Fibroblast of skin of scalp (primary cell): ENCODE measurements around the gene PTPRN2.
"Not testable (repeated sequence)": the region's sequence is repeated elsewhere in the genome, so short reads cannot be mapped to it uniquely, and the experiment has no call there.

Experiments
- DNase-seq: peaks from one replicate; pipeline ENCODE4 v3.0.0-alpha.2; 2013

The PTPRN2 gene

DNA sequence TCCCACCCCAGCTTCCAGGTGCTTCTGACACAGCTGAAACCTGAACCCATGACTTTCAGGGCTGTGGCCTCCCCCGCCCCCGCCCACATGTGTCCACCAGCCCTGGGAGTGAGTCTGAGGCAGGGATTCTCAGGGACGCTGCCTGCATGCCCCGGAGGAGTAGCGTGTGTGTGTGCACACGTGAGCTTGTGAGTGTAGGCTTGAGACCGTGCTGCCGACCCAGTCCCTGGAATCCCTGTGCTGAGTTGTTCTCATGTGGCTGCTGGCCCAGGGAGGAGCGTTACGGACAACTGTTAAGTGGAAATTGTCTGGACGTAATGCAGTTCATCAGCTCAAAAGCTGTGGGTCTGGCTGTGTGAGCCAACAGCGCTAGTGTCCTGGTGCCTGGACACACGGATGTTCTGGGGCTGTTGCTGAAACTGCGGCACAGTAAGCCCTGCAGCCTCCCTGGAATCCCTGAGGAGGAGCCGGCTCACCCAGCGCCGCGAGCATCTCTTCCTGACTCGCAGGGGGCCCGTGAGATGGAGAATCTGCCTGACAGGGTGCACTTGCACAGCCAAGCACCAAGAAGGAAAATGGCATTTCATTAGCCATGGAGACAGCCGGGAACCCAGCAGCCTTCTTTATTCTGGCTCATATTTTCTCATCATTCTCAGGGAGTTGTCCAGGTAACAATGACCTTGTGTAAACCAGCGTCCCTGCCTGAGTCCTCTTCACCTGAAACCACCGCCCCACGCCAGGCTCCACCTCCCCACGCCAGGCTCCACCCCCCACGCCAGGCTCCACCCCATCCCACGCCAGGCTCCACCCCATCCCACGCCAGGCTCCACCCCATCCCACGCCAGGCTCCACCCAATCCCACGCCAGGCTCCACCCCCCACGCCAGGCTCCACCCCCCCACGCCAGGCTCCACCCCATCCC lies 603.9 kb downstream of the PTPRN2 start:
- no peak for DNase-seq

DNA sequence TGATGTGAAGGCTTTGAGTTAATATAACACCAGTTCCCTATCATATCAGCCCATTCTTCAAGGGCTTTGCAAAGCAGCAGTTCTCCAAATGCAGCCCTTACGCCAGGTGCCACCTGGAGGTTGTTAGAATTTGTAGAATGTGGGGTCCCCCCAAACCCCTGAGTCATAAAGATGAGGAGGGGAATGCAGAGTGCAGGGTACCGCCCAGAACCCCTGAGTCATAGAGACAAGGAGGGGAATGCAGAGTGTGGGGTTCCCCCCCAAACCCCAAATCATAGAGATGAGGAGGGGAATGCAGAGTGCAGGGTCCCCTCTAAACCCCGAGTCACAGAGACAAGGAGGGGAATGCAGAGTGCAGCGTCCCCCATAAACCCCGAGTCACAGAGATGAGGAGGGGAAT lies 605.8 kb downstream of the PTPRN2 start:
- no peak for DNase-seq

DNA sequence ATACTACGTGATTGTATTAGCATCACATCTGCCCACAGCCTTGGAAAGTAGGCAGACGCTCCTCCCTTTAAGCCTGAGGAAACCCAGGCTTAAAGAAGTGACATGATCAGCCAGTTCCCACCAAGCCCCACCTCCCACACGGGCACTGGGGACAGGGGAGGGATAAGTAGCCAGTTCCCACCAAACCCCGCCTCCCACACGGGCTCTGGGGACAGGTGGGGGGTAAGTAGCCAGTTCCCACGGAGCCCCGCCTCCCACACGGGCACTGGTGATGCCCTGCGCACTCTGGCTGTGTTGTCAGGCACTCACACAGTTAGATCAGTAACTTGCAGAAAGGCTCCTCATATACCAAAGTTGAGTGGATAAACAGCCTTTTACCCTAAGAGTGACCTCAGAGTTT lies 606.8 kb downstream of the PTPRN2 start:
- no peak for DNase-seq

DNA sequence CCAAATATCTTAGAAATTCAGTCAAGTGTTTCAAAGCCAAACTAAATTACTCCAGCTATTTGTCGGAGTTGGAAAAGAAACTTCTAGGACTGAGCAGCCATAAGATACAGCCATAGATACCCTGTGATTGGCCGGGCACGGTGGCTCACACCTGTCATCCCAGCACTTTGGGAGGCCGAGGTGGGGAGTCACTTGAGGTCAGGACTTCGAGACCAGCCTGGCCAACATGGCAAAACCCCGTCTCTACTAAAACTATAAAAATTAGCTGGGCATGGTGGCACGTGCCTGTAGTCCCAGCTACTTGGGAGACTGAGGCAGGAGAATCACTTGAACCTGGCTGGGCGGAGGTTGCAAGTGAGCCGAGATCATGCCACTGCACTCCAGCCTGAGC lies 607.3 kb downstream of the PTPRN2 start:
- DNase-seq, result not testable (repeated sequence)

DNA sequence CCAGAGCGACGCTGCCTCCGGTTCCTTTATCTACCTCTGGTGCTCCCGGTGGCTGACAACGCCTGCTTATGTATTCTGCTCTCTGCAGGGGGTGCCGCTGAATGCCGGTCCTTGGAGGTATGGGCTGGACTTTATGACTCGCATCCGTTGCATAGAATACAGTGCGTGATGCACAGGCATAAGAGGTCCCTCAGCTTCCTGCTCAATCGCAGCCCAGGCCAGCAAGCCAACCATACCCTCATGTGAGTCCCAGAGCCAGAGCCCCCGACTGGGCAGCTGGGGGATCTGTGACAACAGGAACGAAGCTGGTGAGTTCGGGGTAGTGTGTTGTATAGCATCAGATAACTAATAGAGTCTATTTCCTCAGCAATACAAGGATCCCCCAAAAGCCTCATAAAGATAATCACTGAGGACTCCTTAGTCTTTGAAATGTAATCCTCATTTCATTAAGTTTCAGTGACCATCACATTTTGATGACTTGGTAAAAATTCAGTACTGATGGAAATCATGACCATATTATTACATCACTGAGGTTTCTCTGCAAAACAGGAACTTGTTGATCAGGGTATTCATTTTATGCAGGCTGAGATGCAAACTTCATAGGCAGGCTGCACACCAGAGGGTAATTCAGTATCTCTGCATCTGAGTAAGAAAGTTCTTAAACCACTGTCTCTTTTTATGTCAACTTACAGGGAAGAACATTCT lies 607.8 kb downstream of the PTPRN2 start:
- DNase-seq, result no peak

DNA sequence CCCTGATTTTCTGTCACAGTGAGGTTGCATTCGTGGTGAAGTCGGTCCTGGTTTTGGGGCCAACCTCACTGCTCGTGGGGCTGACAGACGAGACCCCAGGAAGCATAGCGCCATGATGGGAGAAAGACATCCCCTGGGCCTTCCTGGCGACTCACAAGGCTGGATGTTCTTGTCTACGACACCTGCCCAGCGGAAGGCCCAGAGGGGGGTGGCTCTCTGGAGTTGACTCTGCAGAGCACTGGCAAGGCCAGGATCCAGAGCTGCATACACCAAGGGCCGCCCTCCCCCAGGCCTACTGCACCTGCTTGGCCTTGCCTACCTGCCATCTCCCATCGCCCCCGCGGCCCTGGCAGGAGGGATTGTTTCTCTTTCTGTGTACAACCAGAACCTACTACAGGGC lies 608.9 kb downstream of the PTPRN2 start:
- DNase-seq, result no peak

DNA sequence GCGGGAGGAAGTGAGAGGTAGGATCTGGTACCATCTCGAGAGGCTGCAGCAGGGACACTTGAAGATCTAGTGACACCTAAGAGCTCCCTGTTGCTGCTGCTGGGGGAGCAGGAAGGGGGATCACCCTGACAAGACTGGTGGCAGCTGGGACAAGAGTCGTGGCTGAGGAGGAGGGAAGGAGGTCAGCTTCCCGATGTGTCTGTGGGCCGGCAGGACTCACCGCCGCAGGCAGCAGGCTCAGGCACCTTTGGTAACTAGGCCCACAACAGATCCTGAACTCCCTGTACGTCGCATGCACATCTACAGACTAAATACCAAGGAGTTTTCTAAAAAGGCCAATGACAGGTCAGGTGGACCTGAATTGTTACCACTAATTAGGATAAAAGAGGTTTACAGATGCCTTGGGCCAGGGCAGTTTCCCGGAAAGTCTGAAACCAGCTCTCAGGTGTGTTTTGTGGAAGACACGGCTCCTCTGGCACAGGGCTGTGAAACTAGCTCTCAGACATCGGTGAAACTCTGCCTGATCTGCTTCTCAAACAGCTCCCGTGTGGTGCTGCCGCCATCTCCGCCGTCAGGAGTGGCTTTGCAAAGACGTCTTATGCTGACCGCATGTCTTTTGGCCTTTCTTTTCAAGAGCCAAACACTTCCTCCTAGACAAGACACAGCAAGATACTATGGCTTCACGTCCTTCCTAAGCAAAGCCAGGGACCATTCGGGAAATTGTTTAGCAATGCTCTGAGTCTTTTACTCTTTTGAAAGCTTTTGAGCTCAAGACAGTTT lies 609.7 kb downstream of the PTPRN2 start:
- no peak for DNase-seq

DNA sequence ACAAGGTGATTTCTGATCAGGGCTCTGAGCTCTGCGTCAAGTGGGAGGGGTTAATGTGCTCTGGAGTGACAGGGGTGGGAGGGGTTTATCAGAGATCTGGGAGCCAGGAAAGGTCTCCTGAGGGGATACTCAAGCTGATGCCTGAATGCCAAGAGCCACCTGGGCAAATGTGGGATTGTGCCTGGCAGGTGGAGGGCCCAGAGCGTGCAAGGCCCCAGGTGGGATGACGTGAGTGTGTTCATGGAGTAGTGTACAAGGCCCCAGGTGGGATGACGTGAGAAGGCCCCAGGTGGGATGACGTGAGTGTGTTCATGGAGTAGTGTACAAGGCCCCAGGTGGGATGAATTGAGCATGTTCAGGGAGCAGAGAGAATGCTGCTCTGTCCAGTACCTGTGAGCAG lies 610.3 kb downstream of the PTPRN2 start:
- no peak for DNase-seq

DNA sequence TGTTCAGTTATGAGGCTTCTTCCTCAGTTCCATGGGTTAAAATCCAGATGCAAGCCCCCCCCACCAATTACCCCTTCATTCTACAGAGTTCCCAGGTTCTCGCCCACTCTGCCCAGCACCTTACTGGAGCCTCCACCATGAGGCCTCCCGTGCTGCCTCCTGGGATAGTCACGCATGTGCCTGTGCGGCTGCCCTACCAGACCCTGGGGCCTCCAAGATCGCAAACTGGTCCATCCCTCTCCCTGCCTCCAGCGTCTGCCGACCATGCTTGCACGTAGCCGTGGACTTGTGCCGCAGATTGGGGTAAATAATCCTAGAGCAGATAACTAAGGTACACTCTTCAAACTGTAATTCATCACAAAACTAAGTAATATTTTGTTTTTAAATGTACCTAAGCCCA lies 611.2 kb downstream of the PTPRN2 start:
- DNase-seq, result no peak

DNA sequence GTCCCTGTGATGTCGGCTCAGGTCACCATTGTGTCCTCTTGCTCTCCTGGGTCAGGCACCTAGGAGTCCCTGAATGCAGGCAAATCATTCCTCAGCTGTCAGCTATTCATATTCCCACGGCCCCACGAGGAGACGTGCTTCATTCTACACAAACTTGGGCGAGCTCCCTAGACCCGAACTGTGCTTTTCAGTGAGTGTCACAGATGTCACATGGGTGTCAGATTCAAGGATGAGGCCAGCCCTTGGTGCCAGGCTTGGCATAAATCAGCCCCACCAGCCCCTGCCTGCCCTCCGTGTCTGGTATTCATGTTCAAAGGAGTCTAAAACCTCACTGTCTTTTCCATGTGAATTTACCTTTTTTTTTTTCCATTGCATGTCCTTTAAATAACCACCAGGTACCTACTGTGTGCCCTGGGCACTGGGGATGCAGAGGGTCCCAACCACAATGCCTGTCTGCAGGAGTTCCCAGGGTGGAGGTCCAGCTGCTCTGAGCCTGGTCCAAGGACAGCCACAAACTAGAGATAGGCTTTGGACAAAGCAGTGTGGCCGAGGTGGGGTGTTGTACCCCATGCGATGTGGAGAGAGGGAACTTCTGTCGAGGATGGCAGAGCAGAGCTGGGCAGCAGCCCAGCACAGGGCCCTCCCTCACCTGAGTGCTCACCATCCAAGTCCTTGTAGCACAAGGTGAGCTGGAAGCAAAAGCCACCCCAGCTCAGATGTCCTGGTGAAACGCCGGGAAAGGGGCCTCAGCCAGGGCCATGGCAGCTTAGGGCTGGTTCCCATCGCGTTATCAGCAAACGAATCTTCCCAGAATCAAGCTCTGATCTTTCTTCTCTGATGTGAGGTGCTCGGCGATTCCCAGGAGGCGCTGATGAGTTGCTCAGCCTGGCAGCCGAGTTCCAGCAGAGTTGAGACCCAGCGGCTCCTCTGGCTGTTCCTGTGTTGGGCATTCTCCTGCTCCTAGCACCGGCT lies 611.9 kb downstream of the PTPRN2 start:
- DNase-seq, result no peak

DNA sequence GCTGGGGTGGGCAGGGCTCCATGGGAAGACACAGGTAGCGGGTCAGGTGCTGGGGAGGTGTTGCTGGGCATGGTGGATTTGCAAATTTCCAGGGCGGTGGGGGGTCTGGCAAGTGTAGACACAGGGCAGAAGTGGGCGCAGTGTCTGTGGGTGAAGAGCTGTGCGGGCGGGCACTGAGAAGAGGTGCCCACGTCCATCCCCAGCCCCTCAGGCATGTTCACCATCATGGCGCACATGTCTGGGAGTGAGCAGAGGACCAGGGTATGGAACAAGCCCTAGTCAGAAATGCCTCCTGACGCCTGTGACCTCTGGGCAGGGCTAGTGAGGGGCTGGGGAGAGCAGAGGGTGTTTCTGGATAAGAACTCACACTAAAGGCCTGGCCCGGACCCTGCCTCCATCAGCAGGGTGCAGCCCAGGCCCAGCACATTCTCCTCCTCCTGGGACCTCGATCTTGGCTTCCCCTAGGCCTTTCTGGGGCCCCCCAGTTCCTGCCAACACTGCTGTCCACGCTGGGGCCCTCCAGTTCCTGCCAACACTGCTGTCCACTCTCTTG lies 612.9 kb downstream of the PTPRN2 start:
- no peak for DNase-seq

DNA sequence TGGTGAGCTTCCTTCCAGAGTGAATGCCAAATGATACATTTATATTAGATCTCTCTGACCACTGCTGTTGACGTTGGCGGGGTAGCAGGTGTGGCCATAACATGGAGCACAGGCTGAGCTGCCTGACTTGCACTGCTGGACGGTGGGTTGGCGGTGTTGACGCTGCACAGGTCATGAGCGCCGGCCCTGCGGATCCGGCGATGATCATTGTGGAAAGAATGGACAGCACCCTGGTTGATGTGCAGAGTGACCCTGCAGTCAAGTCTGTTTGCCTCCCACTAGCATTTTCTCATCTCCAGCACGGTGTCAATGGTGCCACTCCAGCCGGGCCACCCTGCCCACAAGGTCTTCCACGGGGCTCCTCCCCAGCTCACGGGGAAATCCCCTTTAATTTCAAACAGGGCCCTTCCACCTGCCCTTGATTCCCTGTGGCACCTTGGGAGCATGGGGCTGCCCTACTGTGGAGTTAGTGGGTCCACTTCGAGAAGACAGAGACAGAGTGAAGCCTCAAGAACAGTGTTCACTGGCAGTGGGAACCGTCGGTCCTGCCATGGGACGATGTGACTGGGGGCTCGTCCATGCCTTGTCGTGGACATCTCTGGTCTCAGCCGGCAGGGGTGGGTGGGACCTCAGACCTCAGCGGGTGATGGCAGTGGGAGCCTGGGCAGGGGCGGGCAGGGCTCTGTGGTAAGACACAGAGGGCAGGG lies 613.5 kb downstream of the PTPRN2 start:
- no peak for DNase-seq

DNA sequence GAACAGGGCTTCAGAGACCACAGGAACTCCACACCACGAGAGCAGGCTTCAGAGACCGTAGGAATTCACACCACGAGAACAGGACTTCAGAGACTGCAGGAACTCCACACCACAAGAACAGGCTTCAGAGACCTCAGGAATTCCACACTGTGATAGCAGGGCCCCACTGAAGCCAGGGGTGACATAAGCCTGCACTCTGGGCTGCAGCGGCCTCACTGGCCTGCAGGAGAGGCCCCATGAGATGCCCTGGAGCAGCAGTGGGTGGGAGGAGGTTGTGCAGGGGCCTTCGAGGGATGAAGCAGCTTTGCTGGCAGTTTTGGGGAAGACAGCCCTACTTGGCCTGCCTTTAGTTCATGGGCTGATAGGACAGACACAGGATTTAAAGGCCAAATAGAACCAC lies 614.7 kb downstream of the PTPRN2 start:
- no peak for DNase-seq

DNA sequence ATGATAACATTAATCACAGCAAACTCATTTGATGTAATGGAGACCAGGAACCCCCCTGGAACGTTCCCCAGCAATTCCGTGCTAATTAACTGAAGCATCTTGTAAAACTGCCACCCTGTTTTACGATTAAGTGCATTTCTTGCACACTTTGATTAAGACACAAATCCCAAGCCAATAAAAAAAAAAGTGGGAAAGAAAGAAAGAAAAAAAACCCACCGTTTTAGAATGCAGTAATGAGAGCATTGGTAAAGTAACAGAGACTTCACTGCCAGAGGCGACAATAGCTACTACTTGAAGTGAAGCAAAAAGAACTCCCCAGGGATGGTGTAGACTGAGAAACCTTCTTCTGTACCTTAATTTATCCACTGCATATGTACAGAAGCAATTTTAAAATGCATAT lies 616.1 kb downstream of the PTPRN2 start:
- DNase-seq, result no peak

DNA sequence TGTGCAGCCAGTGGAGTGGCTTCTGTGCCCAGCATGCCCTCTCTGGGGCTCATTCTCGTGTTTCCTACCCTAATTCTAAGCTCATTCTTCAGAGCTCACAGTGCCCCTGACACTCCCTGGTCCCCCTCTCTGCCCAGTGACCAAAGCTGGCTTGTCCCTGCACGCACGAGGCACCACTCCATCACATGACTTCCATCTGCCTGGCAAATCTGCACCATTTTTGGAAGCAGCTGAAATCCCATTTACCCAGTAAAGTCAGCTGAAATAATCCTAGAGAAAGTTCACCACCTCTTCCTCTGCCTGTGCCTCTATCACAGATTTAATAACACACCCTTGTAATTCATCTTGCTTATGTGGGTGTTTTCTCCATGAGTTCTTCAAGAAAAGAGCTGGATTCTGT lies 616.9 kb downstream of the PTPRN2 start:
- DNase-seq, result no peak

DNA sequence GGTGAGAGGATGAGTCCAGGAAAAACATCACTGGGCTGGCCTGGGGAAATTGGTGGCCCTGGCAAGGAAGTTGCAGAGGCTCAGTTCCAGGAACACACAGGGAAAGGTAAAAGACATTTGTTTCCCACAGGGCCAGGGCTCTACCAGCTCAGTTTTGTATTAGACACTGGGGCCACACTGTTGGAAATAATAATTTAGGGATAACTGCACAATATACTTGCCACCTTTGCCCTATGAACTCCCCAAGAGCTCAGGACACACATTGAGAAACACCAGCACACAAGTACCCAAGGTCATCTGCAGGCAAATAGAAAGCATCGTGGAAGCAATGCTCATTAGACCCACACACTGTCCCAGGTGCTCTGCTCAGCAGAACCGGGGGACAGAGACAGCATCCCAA lies 617.6 kb downstream of the PTPRN2 start:
- no peak for DNase-seq

DNA sequence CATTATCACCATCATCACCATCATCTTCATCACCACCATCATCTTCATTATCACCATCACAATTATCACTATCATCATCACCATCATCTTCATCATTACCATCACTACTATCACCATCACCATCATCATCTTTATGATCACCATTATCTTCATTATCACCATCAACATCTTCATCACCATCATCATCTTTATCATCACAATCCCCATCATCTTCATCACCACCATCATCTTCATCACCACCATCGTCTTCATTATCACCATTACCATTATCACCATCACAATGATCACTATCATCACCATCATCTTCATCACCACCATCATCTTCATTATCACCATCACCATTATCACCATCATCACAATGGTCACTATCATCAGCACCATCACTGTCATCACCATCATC lies 621.1 kb downstream of the PTPRN2 start:
- no peak for DNase-seq

DNA sequence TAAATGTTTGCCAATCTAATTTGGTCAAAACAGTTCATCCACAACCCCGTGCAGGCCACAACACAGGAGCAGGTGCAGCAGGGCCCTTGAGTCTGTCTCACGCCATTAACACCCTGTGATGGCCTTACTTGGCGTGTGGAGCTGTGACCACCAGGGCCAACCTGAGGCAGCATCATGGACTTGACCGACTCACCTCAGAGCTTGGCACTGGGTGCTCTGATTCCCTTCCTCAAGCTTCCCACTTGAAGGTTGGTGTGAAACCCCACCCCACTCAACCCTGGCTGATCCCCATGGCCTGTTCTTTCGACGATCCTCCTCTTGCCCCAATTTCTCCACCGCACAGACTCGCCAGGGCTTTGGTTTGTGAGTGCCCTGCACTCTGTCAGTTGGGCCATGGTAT lies 623.1 kb downstream of the PTPRN2 start:
- DNase-seq, result no peak

DNA sequence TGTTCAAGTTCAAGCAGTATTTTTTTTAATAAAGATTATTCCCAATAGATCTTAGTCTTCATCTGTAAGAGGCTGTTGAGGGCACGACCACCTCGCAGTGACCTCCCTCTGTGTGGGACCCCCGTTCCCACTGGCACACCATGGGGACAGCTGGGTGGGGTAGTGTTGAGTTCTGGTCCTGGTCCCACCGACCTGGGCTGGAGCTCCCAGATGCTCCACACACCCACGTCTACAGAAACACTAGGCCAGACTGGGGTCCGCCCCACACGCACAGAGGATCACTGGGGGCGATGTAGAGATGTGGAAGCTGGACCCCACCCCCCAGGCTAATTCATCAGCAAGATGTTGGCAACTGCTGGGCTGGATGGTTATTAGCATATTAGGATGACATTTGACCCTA lies 623.6 kb downstream of the PTPRN2 start:
- no peak for DNase-seq

DNA sequence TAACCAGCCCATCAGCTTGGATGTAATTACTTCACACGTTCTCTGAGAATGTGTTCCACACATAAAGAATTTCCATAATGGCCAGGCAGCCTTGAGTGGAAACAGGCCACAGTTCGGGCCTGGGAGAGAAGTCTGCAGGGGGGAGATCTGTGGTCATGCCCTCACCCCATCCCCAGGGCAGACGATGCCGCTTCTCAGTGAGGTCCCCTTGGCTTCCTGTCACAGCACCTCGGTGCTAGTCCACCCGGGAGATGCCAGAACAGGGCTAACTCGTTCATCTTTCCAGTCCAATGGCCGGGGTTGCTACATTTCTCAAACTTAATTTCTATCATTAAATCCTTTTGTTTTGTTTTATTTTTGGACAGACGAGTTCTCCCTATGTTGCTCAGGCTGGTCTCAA lies 624.1 kb downstream of the PTPRN2 start:
- no peak for DNase-seq
